Hematopoietic multipotent progenitor cell treated with erythropoietin and hydrocortisone succinate and interleukin-3 and kit ligand, for 17 days (in vitro differentiated cells): ENCODE results near the gene JTB.

Experiments
- DNase-seq: peaks from one replicate; pipeline ENCODE4 v3.0.0-alpha.2; 2015; ENCODE audit warnings: low spot score

Gene JTB

DNA sequence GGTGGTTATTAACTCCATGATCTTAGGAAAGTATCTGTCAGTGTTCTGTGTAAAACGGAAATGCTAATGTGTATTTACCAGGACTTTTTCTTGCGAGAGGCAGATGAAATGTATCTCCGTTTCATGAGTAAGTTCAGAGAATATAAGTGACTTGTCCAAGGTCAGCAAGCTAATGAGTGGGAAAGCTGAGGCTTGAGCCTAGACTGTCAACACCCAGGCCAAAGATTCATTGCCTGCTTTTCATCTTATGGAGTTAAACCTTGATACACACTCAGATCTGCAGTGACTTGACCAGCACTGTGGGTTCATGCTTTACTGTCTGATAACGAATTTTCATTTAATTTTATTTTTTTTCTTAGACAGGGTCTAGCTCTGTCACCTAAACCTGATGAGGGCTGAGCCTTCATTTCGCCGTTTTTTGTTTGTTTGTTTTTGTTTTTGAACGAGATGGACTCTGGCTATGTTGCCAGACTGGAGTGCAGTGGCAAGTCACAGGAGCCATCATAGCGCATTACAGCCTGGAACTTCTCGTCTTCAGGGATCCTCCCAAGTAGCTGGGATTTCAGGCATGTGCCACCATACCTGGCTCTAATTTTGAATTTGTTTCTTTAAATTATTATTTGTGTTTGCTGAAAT, 918 bp upstream of the JTB start:
- no peak for DNase-seq

DNA sequence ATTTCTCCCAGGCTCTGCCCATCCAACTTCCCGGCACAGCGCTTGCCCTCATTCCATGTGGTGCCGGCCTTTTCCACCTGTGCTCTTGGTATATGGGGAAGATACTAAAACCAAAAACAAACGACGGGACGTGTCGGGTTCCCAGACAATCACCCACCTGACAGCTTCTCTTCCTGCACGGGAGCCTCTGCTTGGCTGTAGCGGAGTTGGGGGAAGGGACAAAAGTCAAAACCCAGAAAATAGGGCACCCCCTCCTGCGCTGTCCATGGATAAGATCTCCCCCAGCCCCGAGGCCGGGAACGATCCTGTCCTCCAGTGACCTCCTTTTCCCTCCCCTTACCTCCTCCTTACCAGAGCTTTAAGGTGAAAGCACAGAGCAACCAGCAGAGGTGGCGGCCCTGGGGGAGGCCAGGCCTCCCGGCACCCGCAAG, 640 bp downstream of the JTB start:
- DNase-seq = no peak

GRCh38 chr1:153973525-153973924, 3.9 kb downstream of the JTB start:
- DNase-seq = no peak

DNA sequence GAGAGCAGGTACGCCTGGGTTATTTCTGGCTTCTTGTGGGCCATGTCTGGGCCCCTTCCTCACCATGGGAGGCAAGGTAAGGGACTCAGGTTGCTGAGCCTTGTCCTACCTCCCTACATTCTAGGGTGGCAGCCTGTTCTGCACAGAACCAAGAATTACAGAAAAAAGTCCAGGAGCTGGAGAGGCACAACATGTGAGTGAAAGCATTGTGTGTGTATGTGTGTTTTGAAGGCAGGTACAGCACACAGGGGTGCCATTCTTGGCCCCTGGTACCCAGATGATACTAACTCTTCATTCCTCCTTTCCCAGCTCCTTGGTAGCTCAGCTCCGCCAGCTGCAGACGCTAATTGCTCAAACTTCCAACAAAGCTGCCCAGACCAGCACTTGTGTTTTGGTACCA, 4.4 kb downstream of the JTB start:
- DNase-seq = no peak

DNA sequence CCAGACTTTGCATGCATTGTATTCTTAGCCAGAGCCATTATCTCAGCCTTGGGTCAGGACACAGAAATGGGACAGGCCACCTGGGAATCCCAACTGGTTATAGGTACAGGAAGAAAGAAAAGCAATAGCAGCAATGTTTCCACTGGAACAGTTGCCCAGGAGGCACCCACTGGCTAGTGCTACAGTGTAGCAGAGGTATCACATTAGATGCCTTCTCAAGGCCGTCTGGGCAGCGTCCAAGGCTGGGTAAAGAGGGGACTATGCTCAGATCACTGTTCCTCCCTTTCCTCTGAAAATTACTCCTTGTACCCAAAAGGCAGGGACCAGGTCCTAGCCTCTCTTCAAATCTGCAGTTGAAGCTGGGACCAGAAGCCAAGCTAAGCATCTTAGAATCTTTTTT, 7.1 kb downstream of the JTB start:
- DNase-seq = no peak

DNA sequence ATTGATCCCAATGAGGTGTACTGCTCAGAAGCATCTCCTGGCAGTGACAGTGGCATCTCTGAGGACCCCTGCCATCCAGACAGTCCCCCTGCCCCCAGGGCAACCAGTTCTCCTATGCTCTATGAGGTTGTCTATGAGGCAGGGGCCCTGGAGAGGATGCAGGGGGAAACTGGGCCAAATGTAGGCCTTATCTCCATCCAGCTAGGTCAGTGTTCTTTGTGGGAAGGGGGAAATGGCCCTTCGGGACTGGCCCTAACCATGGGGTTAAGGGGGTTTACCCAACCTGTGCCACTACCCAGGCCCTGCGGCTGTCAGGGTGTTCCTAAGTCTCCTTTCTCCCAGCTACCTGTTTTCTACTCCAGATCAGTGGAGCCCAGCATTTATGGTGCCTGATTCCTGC, 8.5 kb downstream of the JTB start:
- DNase-seq = no peak

GRCh38 chr1:153968408-153968807, 9.1 kb downstream of the JTB start:
- DNase-seq = no peak

GRCh38 chr1:153968000-153968363, 9.5 kb downstream of the JTB start:
- no peak for DNase-seq

DNA sequence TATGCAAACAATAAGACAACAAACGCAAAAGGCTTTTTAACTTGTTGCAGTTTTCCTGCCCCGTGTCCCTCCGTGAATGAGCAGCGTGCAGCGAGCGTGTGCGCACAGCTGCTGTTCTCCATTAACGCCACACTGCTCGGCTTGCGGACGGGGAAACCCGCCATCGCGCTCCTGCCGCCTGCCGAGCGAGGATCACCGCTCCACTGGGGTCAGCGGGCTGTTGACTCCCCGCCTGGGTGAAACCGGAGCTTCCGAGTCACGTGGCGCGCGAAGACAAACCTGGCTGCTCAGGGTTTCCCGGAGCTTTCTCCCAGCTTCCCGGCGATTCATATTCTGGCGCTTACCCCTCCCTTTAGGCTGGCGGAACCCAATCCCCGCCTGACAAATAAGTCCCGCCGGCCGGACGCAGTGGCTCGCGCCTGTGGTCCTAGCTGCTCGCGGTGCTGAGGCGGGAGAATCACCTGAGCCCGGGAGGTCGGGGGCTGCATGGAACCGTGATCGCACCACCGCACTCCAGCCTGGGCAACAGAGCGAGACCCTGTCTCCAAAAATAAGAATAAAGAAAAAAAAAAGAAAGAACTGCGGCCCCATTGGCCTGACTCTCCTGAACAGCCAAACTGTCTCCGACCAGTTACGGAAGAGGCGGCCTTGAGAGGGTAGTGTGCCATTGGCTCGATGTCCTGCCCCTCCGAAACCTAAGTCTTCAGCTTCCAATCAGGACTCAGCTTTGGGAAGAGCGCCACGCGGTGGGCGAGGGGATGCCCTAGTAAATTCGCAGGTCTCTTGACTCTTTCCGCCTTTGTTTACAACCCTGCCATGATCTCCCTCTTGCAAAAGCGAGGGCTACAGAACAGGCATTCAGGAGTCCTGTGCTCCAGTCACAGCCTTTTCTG, 10.1 kb downstream of the JTB start, which contains the start of gene CREB3L4:
TSS of gene CREB3L4 (plus strand) at position 796 of the 893 bp plus-strand sequence. CDS start 624 bp downstream, outside the sequence.
- peak; percentile 86 for DNase-seq

DNA sequence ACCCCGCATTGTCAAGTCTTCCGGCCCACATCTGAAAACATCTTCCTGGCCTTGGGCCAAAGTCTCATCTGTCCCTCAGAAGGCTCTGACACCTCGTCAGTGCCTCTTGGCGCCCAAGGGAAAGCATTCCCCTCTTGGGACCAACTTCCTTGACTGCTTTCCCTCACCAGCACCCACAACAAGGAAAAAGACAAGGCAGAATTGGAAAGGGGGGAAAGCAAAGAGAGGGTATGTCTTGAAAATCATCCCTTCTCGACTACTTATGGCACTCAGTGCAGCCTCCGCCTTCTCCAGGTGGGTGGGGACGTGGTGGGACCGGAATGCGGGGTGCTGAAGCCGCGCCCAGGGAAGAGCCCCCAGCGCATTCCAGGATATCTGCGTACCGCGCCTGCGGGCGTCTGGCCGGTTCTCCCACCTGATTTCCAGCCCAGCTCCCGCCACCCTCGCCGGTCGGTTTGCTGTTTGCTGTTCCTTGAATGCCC, 13.6 kb downstream of the JTB start:
- no peak for DNase-seq

GRCh38 chr1:153963030-153963849, 14.2 kb downstream of the JTB start, which contains the start of gene SLC39A1:
SLC39A1 (minus strand) TSS chr1:153963537; CDS start chr1:153962715, 822 bp downstream.
- DNase-seq = peak; percentile 97

DNA sequence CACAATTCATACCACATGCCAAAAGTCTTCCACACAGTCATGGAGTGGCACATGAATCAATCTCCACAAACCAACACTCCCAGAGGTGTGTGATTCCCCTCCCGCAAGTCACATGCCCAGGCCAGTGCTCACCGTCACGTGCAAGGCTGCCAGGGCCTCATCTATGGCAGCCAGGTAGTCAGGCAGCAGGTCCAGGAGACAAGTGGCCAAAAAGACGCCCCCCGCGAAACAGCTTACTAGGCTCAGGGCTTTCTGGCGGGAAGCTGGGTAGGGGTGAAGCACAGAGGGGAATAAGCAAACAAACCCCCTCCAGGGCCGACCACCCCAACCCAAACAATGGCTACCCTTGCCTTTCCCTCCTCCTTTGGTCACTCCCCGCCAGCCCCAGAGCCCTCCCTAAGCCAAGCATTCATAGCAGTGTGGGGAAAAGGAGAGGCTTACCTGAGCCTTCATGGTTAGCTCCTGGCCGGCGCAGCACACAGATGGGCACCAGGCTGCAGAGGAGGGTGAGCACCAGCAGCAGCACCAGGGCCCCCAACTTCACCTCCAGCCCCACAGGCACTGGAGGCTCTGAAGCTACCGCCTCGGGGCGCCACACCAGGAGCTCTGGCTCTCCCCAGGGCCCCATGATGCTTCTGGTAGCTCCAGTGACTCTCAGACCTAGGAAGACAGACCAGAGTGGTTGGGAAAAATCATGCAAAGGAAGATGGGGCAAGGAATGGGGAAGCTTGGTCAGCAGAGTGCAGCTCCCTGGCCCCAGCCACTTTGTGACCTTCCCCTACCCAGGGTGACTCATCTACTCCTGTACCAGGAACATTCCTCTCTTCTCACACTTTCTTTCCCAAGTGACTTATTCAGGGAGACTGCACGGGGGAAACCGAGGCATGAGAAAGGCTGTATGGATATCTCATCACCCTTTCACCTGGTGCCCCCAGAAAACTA, 15.1 kb downstream of the JTB start:
- DNase-seq = peak; percentile 44

- no peak for DNase-seq
Observed at GRCh38 chr1:153961421-153961820, 16.1 kb downstream of the JTB start.

DNA sequence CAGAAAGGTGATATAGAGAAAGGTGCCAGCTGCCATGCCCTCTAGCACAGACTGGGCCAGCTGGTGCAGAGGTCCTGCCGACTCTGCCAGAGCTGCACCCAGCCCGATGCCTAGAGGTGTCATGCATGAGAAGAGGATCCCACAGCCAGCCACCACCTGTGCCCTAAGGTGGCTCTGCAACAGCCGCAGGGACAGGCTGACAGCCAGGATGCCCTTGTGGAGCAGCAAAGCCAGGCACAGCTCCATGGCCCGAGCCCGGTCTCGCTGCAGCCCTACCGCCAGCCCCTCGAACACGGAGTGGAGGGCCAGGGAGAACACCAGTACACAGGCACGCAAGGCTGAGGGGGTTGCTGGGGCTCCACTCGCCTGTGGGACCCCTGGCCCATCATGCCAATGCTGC, 17.3 kb downstream of the JTB start:
- DNase-seq = no peak

- DNase-seq = peak; percentile 45
Observed at GRCh38 chr1:153959454-153959853, 18.0 kb downstream of the JTB start.

- DNase-seq = no peak
Observed at GRCh38 chr1:153958961-153959260, 18.6 kb downstream of the JTB start.

DNA sequence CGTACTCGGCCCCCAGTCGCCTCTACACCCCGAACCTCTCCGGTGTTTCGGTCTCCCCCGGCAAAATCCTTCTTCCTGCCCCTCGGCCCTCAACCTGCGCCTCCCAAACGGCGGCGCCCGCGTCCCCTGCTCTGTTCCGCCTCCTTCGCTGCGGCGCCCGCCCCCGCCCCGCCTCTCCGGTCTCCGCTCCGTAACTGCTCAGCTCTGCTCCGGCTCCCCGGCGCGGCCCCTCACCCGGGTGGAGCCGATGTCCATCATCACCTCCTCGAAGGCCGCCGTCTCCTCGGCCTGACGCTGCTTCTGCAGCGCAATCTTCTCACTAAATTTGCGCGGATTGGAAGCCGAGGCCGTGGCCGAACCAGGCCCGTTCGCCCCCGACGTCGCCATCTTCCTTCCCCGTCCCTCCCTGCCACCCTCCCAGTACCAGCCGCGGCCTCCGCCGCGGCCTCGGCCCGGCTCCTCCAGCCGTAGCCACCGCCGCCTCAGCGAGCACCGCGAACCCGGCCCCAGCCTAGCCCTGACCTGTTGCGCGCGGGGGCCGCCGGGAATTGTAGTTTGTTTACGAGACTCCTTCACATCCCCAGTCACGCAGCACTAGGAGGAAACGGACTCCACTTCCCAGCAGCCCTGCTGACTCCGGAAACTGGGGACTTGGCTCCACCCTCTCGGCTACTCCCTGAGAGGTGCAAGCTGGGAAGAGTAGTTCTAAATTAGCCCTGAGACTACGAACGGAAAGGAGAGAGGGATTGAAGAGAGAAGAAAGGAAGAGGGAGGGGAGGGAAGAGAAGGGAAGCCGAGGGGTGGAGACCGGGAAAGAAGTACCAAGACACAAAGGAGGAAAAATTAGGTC, 19.1 kb downstream of the JTB start, which contains the start of gene CRTC2:
TSS of gene CRTC2 (minus strand) at position 502 of the 850 bp plus-strand sequence. CDS start at position 387, 115 bp downstream.
- DNase-seq = peak; percentile 99

DNA sequence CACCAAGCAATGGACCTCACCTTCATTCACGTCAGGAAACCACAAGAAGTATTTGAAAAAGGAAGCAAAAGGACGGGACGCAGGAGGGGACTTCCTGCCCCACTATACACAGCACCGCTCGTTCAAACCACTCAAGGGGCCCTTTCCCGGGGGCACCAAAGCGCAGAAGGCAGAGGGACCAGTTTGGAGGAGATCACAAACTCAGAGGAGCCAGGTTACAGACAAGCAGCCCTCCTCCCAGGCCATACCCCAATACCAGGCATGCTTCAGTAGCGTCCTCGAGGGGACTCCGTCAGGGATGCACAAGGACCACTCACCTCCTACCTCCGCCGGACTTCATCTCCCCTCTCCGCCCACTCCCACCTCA, 19.7 kb downstream of the JTB start:
- DNase-seq = no peak

GRCh38 chr1:153956997-153957715, 20.3 kb downstream of the JTB start:
- DNase-seq = no peak

- no peak for DNase-seq
Observed at GRCh38 chr1:153954826-153955225, 22.6 kb downstream of the JTB start.
